Measurements from ENCODE around the gene HOXA13. TPM values are rescaled to one million over a fixed set of nuclear protein-coding genes. Genes with fewer than 3 reads are reported as not detected.

Gene HOXA13
- total RNA-seq, 1 donor from 2014 or later, result not detected

GRCh38 chr7:27200761-27201579, 1.1 kb upstream of the HOXA13 start:
- no peak for DNase-seq (ENCODE audit: low read depth)
- no peak for TF ChIP-seq CTCF (conservative IDR thresholded peaks at IDR 0.05; ENCODE audit: low read depth, low read length)
- peak overlapping the region; percentile 14 for H3K4me3 ChIP-seq (ENCODE audit: low read depth, low read length)

GRCh38 chr7:27198871-27199801, 755 bp downstream of the HOXA13 start:
- DNase-seq (ENCODE audit: low read depth), result no peak
- no peak for TF ChIP-seq CTCF (conservative IDR thresholded peaks at IDR 0.05; ENCODE audit: low read depth, low read length)
- H3K4me3 ChIP-seq (ENCODE audit: low read depth, low read length), result no peak overlapping the region

GRCh38 chr7:27198138-27198841, 1.6 kb downstream of the HOXA13 start:
- H3K4me3 ChIP-seq (ENCODE audit: low read depth, low read length), result no peak overlapping the region
- no peak for TF ChIP-seq CTCF (conservative IDR thresholded peaks at IDR 0.05; ENCODE audit: low read depth, low read length)

GRCh38 chr7:27197137-27198042, 2.5 kb downstream of the HOXA13 start:
- no peak for DNase-seq (ENCODE audit: low read depth)
- TF ChIP-seq CTCF (conservative IDR thresholded peaks at IDR 0.05; ENCODE audit: low read depth, low read length), result no peak
- H3K4me3 ChIP-seq (ENCODE audit: low read depth, low read length), result no peak overlapping the region

More at GRCh38 chr7:27198138-27198841, 1.6 kb downstream of the HOXA13 start:
- no peak for DNase-seq (ENCODE audit: low read depth)

- peak; percentile 91 for TF ChIP-seq CTCF (conservative IDR thresholded peaks at IDR 0.05; ENCODE audit: low read depth, low read length)
- no peak for DNase-seq (ENCODE audit: low read depth)
- H3K4me3 ChIP-seq (ENCODE audit: low read depth, low read length), result no peak overlapping the region
Measured at GRCh38 chr7:27196287-27196767, 3.6 kb downstream of the HOXA13 start.

Measured in epithelial cell of proximal tubule (primary cell).